OCI-LY1 (cell line): ENCODE measurements around the gene MFN1.

Experiments used
- H2AFZ ChIP-seq: fragments of 200-600 bp; sonication (generic), shearing (Covaris generic); 2 replicates; pipeline ENCODE4 v1.6.0; 2014; ENCODE audit warnings: antibody characterized with exemption, mild to moderate bottlenecking, low read length
- H3F3A ChIP-seq: fragments of 200-600 bp; sonication (generic), shearing (Covaris generic); 2 replicates; pipeline ENCODE4 v1.6.0; 2014; ENCODE audit warnings: mild to moderate bottlenecking, antibody characterized with exemption, low read length, moderate library complexity; ENCODE audit not compliant: insufficient read depth
- H3K27ac ChIP-seq: fragments of 200-600 bp; sonication (generic); 2 replicates; pipeline ENCODE4 v1.5.1; 2014; ENCODE audit warnings: low read length, mixed run types, mild to moderate bottlenecking, low read depth; ENCODE audit not compliant: poor library complexity, severe bottlenecking
- H3K27me3 ChIP-seq: fragments of 200-600 bp; sonication (generic); 2 replicates; pipeline ENCODE4 v1.6.0; 2014; ENCODE audit warnings: antibody characterized with exemption, mild to moderate bottlenecking, low read length, moderate library complexity; ENCODE audit not compliant: insufficient read depth
- H3K36me3 ChIP-seq: fragments of 200-600 bp; sonication (generic); 2 replicates; pipeline ENCODE4 v1.6.1; 2014; ENCODE audit warnings: mild to moderate bottlenecking, antibody characterized with exemption, low read length, moderate library complexity, mixed read lengths; ENCODE audit not compliant: insufficient read depth
- H3K4me1 ChIP-seq: fragments of 200-600 bp; sonication (generic); 2 replicates; pipeline ENCODE4 v1.5.1; 2014; ENCODE audit warnings: mild to moderate bottlenecking, low read length, moderate library complexity; ENCODE audit not compliant: insufficient read depth, severe bottlenecking
- H3K4me2 ChIP-seq: fragments of 200-600 bp; sonication (generic), shearing (Covaris generic); 2 replicates; pipeline ENCODE4 v1.6.1; 2014; ENCODE audit warnings: low read length
- H3K4me3 ChIP-seq: fragments of 200-600 bp; sonication (generic); 2 replicates; pipeline ENCODE4 v1.5.1; 2014; ENCODE audit warnings: low read length, low read depth, mild to moderate bottlenecking, mixed read lengths; ENCODE audit not compliant: poor library complexity, severe bottlenecking
- H3K79me2 ChIP-seq: fragments of 200-600 bp; shearing (Covaris generic); 2 replicates; pipeline ENCODE4 v1.6.1; 2016; ENCODE audit warnings: mixed run types, low read length, mixed read lengths; ENCODE audit not compliant: insufficient read depth
- H3K9ac ChIP-seq: fragments of 200-600 bp; sonication (generic), shearing (Covaris generic); 2 replicates; pipeline ENCODE4 v1.6.1; 2014; ENCODE audit warnings: mild to moderate bottlenecking, low read length, mixed read lengths
- H3K9me2 ChIP-seq: fragments of 200-600 bp; sonication (generic), shearing (Covaris generic); 2 replicates; pipeline ENCODE4 v1.6.1; 2014; ENCODE audit warnings: low read depth, mild to moderate bottlenecking, low read length, mixed read lengths
- H3K9me3 ChIP-seq: fragments of 200-600 bp; shearing (Covaris generic); 2 replicates; pipeline ENCODE4 v1.6.1; 2014; ENCODE audit warnings: low read length, mixed read lengths
- H4K20me1 ChIP-seq: fragments of 200-600 bp; sonication (generic), shearing (Covaris generic); 2 replicates; pipeline ENCODE4 v1.6.0; 2016; ENCODE audit warnings: mild to moderate bottlenecking, low read length; ENCODE audit not compliant: insufficient read depth
- CTCF ChIP-seq: fragments of 200-600 bp; sonication (generic), shearing (Covaris generic); IDR thresholded peaks from 2 replicates; pipeline ENCODE4 v1.5.1; 2017; ENCODE audit warnings: mild to moderate bottlenecking, antibody characterized with exemption, low read length, moderate library complexity, mixed read lengths
- EZH2 ChIP-seq: fragments of 200-600 bp; sonication (generic), shearing (Covaris generic); IDR thresholded peaks from 2 replicates; pipeline ENCODE4 v1.8.0; 2017; ENCODE audit warnings: borderline replicate concordance, mixed run types, mild to moderate bottlenecking, antibody characterized with exemption, low read length, moderate library complexity, mixed read lengths

Gene MFN1

GRCh38 chr3:179332240-179332639 lies 15.3 kb upstream of the MFN1 start:
- Histone ChIP-seq H2AFZ (no peak overlapping the region), H3K4me3 (no peak overlapping the region), H4K20me1 (0 out of 2 replicates have a peak, but pooled peaks cover 2% of the 10 kb centered on the region), H3K9ac (no peak overlapping the region), H3K27me3 (no peaks in the 10 kb centered on the region), H3K4me1 (peaks cover 2% of the 10 kb centered on the region), H3K9me3 (no peaks in the 10 kb centered on the region), H3K79me2 (peaks cover 21% of the 10 kb centered on the region), H3F3A (0 out of 2 replicates have a peak, but pooled peaks cover 4% of the 10 kb centered on the region), H3K27ac (no peak overlapping the region), H3K4me2 (no peak overlapping the region), H3K9me2 (no peaks in the 10 kb centered on the region), H3K36me3 (peaks cover 99% of the 10 kb centered on the region)
- no peak for TF ChIP-seq CTCF

GRCh38 chr3:179333084-179333483 lies 14.4 kb upstream of the MFN1 start:
- no peak overlapping the region for H3K4me2 ChIP-seq
- H3K9ac ChIP-seq, result no peak overlapping the region

GRCh38 chr3:179336345-179336929 lies 11.1 kb upstream of the MFN1 start:
- H3K27ac ChIP-seq, result no peak overlapping the region
- H3K4me3 ChIP-seq, result no peak overlapping the region
- no peak overlapping the region for H2AFZ ChIP-seq
- no peaks in the 10 kb centered on the region for H3K79me2 ChIP-seq
- TF ChIP-seq CTCF (no peak), EZH2 (no peak)
- H3K36me3 ChIP-seq, result peaks cover 75% of the 10 kb centered on the region
- no peaks in the 10 kb centered on the region for H3K27me3 ChIP-seq
- no peaks in the 10 kb centered on the region for H3F3A ChIP-seq
- H4K20me1 ChIP-seq, result 0 out of 2 replicates have a peak, but pooled peaks cover 2% of the 10 kb centered on the region
- no peak overlapping the region for H3K9ac ChIP-seq
- no peaks in the 10 kb centered on the region for H3K9me2 ChIP-seq
- no peaks in the 10 kb centered on the region for H3K4me1 ChIP-seq
- H3K9me3 ChIP-seq, result no peaks in the 10 kb centered on the region
- H3K4me2 ChIP-seq, result no peak overlapping the region

More at GRCh38 chr3:179333084-179333483, 14.4 kb upstream of the MFN1 start:
- Histone ChIP-seq H2AFZ (no peak overlapping the region), H4K20me1 (0 out of 2 replicates have a peak, but pooled peaks cover 2% of the 10 kb centered on the region), H3K4me1 (no peaks in the 10 kb centered on the region), H3K27ac (no peak overlapping the region), H3F3A (0 out of 2 replicates have a peak, but pooled peaks cover 4% of the 10 kb centered on the region), H3K9me2 (no peaks in the 10 kb centered on the region), H3K27me3 (no peaks in the 10 kb centered on the region), H3K79me2 (peaks cover 13% of the 10 kb centered on the region), H3K9me3 (no peaks in the 10 kb centered on the region), H3K36me3 (peaks cover 98% of the 10 kb centered on the region), H3K4me3 (no peak overlapping the region)
- no peak for TF ChIP-seq CTCF
- no peak for TF ChIP-seq EZH2
